Measurements from ENCODE around the gene ITGA2.

ITGA2 gene

DNA sequence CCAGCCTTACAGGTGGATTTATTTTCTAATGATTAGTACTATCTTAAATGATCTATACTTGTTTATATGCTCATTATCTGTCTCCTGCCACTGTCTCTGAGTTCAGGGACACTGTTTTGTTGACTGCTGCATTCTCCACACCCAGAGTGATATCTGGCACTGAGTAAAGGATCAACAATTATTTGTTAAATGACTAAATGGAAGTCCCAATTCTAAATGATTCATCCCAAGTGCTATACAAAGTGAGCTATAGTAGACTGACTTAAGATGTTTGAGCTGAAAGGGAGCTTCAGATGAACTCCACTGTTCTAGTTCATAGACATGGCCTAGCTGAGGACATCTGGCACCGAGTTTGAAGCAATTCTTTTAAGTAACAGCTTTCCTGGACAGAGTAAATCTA is 40.5 kb downstream of the ITGA2 start:
- Histone ChIP-seq H4K91ac (ENCODE audit: low read depth, low read length) (no peak overlapping the region), H3K4me3 (ENCODE audit: low read depth, low read length) (no peak overlapping the region), H3K4me2 (ENCODE audit: low read length) (no peak overlapping the region), H3K9ac (ENCODE audit: low read length) (no peak overlapping the region), H4K8ac (ENCODE audit: low read depth, low read length) (no peak overlapping the region), H3K18ac (ENCODE audit: low read length) (no peak overlapping the region), H2BK120ac (ENCODE audit: insufficient read depth, low read length, poor library complexity) (no peak overlapping the region), H3K27ac (ENCODE audit: low read depth, low read length) (no peak overlapping the region), H2BK12ac (ENCODE audit: low read length) (no peak overlapping the region), H3K4ac (ENCODE audit: low read depth, low read length) (no peak overlapping the region), H3K14ac (ENCODE audit: low read length) (no peak overlapping the region), H3K27me3 (ENCODE audit: insufficient read depth, low read length) (no peaks in the 10 kb centered on the region), H3K4me1 (ENCODE audit: control insufficient read depth in 1 of 2, insufficient read depth in 2 of 2, low read length in 2 of 2) (no peaks in the 10 kb centered on the region), H3K79me1 (ENCODE audit: low read length) (no peaks in the 10 kb centered on the region), H3K79me2 (ENCODE audit: control insufficient read depth, insufficient read depth, low read length, poor library complexity) (no peaks in the 10 kb centered on the region), H2BK5ac (ENCODE audit: low read depth, low read length, poor library complexity) (no peak overlapping the region), H3K9me3 (ENCODE audit: insufficient read depth, low read depth, low read length) (no peaks in the 10 kb centered on the region), H2AFZ (ENCODE audit: insufficient read depth, low read length, poor library complexity) (no peak overlapping the region), H3K36me3 (ENCODE audit: control insufficient read depth in 1 of 2, insufficient read depth in 2 of 2, low read length in 2 of 2) (no peaks in the 10 kb centered on the region), H2AK5ac (ENCODE audit: low read length) (no peak overlapping the region), H4K12ac (ENCODE audit: low read depth, low read length) (no peak overlapping the region), H3K23ac (ENCODE audit: low read length) (no peak overlapping the region)
- no CpG with 5 or more reads among the region's 1 CpG for whole genome bisulfite sequencing (ENCODE audit: extremely low coverage, insufficient coverage, insufficient read length)
- no peak for DNase-seq

DNA sequence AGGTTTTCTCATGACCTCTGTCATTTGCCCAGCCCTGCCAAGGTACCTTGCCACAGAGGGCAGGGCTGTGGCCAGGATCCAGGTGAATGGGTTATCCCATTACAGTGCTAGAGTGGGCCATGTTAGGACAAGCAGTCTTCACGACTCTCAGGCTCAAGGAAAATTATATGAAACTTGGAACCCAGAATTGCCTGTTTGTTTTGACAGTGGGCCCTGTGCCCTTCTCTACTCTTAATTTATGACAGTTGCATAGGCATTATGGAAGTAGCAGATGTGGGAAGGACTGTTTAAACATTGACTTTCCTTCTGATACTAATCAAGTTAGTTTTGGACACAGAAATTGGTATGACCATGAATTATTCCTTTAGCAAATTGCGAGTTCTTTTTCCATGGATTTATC is 41.7 kb downstream of the ITGA2 start:
- Histone ChIP-seq H3K79me2 (ENCODE audit: control insufficient read depth, insufficient read depth, low read length, poor library complexity) (no peaks in the 10 kb centered on the region), H3K4me1 (ENCODE audit: control insufficient read depth in 1 of 2, insufficient read depth in 2 of 2, low read length in 2 of 2) (no peaks in the 10 kb centered on the region), H3K4me3 (ENCODE audit: low read depth, low read length) (no peak overlapping the region), H3K18ac (ENCODE audit: low read length) (no peak overlapping the region), H3K79me1 (ENCODE audit: low read length) (no peaks in the 10 kb centered on the region), H4K8ac (ENCODE audit: low read depth, low read length) (no peak overlapping the region), H3K9ac (ENCODE audit: low read length) (no peak overlapping the region), H2BK5ac (ENCODE audit: low read depth, low read length, poor library complexity) (no peak overlapping the region), H4K91ac (ENCODE audit: low read depth, low read length) (no peak overlapping the region), H4K12ac (ENCODE audit: low read depth, low read length) (no peak overlapping the region), H3K27me3 (ENCODE audit: insufficient read depth, low read length) (no peaks in the 10 kb centered on the region), H2BK12ac (ENCODE audit: low read length) (no peak overlapping the region), H3K14ac (ENCODE audit: low read length) (no peak overlapping the region), H3K4ac (ENCODE audit: low read depth, low read length) (no peak overlapping the region), H2BK120ac (ENCODE audit: insufficient read depth, low read length, poor library complexity) (no peak overlapping the region), H3K23ac (ENCODE audit: low read length) (no peak overlapping the region), H3K36me3 (ENCODE audit: control insufficient read depth in 1 of 2, insufficient read depth in 2 of 2, low read length in 2 of 2) (no peaks in the 10 kb centered on the region), H3K4me2 (ENCODE audit: low read length) (no peak overlapping the region), H3K27ac (ENCODE audit: low read depth, low read length) (no peak overlapping the region), H3K9me3 (ENCODE audit: insufficient read depth, low read depth, low read length) (no peaks in the 10 kb centered on the region), H2AFZ (ENCODE audit: insufficient read depth, low read length, poor library complexity) (no peak overlapping the region), H2AK5ac (ENCODE audit: low read length) (no peak overlapping the region)
- WGBS (ENCODE audit: extremely low coverage, insufficient coverage, insufficient read length): no CpG with 5 or more reads among the region's 2 CpGs
- no peak for DNase-seq

DNA sequence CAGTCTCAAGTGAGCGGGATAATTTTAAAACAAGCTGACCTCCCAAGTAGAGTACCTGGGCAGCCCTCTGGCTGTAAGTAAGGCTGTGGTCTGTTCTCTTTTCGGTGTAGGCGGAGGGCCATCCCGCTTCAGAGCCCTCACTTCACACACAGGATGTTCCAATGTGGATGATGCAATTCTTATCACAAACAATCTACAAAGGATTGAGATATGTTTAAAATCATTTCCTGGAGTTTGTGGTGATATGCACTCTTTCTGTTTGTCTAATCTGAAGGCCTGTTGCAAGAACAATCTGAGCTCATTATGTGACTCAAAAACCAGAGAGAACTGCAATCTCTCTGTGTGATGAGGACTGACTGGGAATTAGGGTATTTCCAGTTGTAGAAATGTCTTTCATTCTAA is 42.5 kb downstream of the ITGA2 start:
- no CpG with 5 or more reads among the region's 4 CpGs for WGBS (ENCODE audit: extremely low coverage, insufficient coverage, insufficient read length)
- H3K9me3 ChIP-seq (ENCODE audit: insufficient read depth, low read depth, low read length): no peaks in the 10 kb centered on the region

DNA sequence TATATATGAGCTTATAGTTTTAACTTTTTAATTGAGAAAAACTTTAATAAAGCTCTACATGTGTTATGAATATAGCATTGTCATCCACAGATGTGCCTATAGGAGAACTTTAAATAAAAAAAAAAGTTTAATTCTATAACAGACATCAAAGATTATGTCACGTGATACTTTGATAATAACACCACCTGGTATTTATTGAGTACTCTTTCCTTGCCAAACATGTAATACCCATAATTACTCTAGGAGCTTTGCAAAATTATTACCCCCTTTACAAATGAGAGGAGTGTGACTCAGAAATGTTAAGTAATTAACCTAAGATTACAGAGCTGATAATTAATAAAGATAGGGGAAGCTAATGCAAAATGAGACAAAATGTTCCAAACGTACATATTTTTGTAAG is 43.0 kb downstream of the ITGA2 start:
- no peak overlapping the region for H3K14ac ChIP-seq (ENCODE audit: low read length)
- no peak overlapping the region for H2BK120ac ChIP-seq (ENCODE audit: insufficient read depth, low read length, poor library complexity)
- H3K9me3 ChIP-seq (ENCODE audit: insufficient read depth, low read depth, low read length): no peaks in the 10 kb centered on the region
- no CpG with 5 or more reads among the region's 2 CpGs for WGBS (ENCODE audit: extremely low coverage, insufficient coverage, insufficient read length)
- H2BK5ac ChIP-seq (ENCODE audit: low read depth, low read length, poor library complexity): no peak overlapping the region
- H3K18ac ChIP-seq (ENCODE audit: low read length): no peak overlapping the region
- H3K4me2 ChIP-seq (ENCODE audit: low read length): no peak overlapping the region
- no peak overlapping the region for H3K9ac ChIP-seq (ENCODE audit: low read length)
- no peak overlapping the region for H4K12ac ChIP-seq (ENCODE audit: low read depth, low read length)
- no peak overlapping the region for H2BK12ac ChIP-seq (ENCODE audit: low read length)
- no peak overlapping the region for H3K4me3 ChIP-seq (ENCODE audit: low read depth, low read length)
- no peaks in the 10 kb centered on the region for H3K36me3 ChIP-seq (ENCODE audit: control insufficient read depth in 1 of 2, insufficient read depth in 2 of 2, low read length in 2 of 2)
- H4K8ac ChIP-seq (ENCODE audit: low read depth, low read length): no peak overlapping the region
- H2AFZ ChIP-seq (ENCODE audit: insufficient read depth, low read length, poor library complexity): no peak overlapping the region
- no peak for DNase-seq
- no peak overlapping the region for H3K23ac ChIP-seq (ENCODE audit: low read length)
- no peak overlapping the region for H2AK5ac ChIP-seq (ENCODE audit: low read length)
- H3K79me1 ChIP-seq (ENCODE audit: low read length): no peaks in the 10 kb centered on the region
- H3K4me1 ChIP-seq (ENCODE audit: control insufficient read depth in 1 of 2, insufficient read depth in 2 of 2, low read length in 2 of 2): no peaks in the 10 kb centered on the region
- no peak overlapping the region for H3K27ac ChIP-seq (ENCODE audit: low read depth, low read length)
- H3K27me3 ChIP-seq (ENCODE audit: insufficient read depth, low read length): no peaks in the 10 kb centered on the region
- no peak overlapping the region for H4K91ac ChIP-seq (ENCODE audit: low read depth, low read length)
- H3K79me2 ChIP-seq (ENCODE audit: control insufficient read depth, insufficient read depth, low read length, poor library complexity): no peaks in the 10 kb centered on the region
- no peak overlapping the region for H3K4ac ChIP-seq (ENCODE audit: low read depth, low read length)

More for the DNA sequence above, 42.5 kb downstream of the ITGA2 start:
- Histone ChIP-seq H2AK5ac (ENCODE audit: low read length) (no peak overlapping the region), H3K9ac (ENCODE audit: low read length) (no peak overlapping the region), H3K14ac (ENCODE audit: low read length) (no peak overlapping the region), H2BK120ac (ENCODE audit: insufficient read depth, low read length, poor library complexity) (no peak overlapping the region), H2AFZ (ENCODE audit: insufficient read depth, low read length, poor library complexity) (no peak overlapping the region), H3K79me1 (ENCODE audit: low read length) (no peaks in the 10 kb centered on the region), H3K4ac (ENCODE audit: low read depth, low read length) (no peak overlapping the region), H3K4me1 (ENCODE audit: control insufficient read depth in 1 of 2, insufficient read depth in 2 of 2, low read length in 2 of 2) (no peaks in the 10 kb centered on the region), H3K4me2 (ENCODE audit: low read length) (no peak overlapping the region), H3K23ac (ENCODE audit: low read length) (no peak overlapping the region), H2BK12ac (ENCODE audit: low read length) (no peak overlapping the region), H3K18ac (ENCODE audit: low read length) (no peak overlapping the region), H3K4me3 (ENCODE audit: low read depth, low read length) (no peak overlapping the region), H3K27ac (ENCODE audit: low read depth, low read length) (no peak overlapping the region), H4K12ac (ENCODE audit: low read depth, low read length) (no peak overlapping the region), H4K91ac (ENCODE audit: low read depth, low read length) (no peak overlapping the region), H3K79me2 (ENCODE audit: control insufficient read depth, insufficient read depth, low read length, poor library complexity) (no peaks in the 10 kb centered on the region), H4K8ac (ENCODE audit: low read depth, low read length) (no peak overlapping the region), H3K27me3 (ENCODE audit: insufficient read depth, low read length) (no peaks in the 10 kb centered on the region), H3K36me3 (ENCODE audit: control insufficient read depth in 1 of 2, insufficient read depth in 2 of 2, low read length in 2 of 2) (no peaks in the 10 kb centered on the region), H2BK5ac (ENCODE audit: low read depth, low read length, poor library complexity) (no peak overlapping the region)
- peak; percentile 35 to 86 for DNase-seq
